Endothelial cell of umbilical vein (primary cell): ENCODE results near the gene MYCBP2. TPM values are rescaled to one million over a fixed set of nuclear protein-coding genes. Genes with fewer than 3 reads are reported as not detected.

Source experiments
- BruUV-seq: library from RNA; stranded (reverse); fragments of 400-500 nt; replicated peaks from 2 replicates; lab custom pipeline; 2021; lab: Mats Ljungman, UMichigan
- CTCF ChIA-PET: fragments of 300-600, 350-600 bp; sonication (Branson Sonifier 250); formaldehyde crosslinking; loops from one replicate; lab custom pipeline; 2021; ENCODE audit warnings: antibody characterized with exemption, inconsistent platforms; lab: Charles Lee
- POLR2A ChIA-PET: fragments of 300-600, 350-600 bp; sonication (Branson Sonifier 250); formaldehyde crosslinking; loops from one replicate; lab custom pipeline; 2021; ENCODE audit warnings: antibody characterized with exemption, inconsistent platforms; lab: Charles Lee
- DNase-seq: peaks from one replicate; pipeline ENCODE4 v3.0.0-alpha.2; 2011; ENCODE audit warnings: low read depth, low spot score
- FAIRE-seq: peaks from 2 replicates; lab custom pipeline; 2011; peaks lifted over from hg19 to GRCh38; lab: Jason Lieb, UNC
- H2AFZ ChIP-seq: 2 replicates; pipeline ENCODE4 v1.6.0; 2012; ENCODE audit warnings: low read depth, low read length, control low read depth, inconsistent platforms
- H3K27ac ChIP-seq: 2 replicates; pipeline ENCODE4 v1.5.1; 2011; ENCODE audit warnings: low read depth, mild to moderate bottlenecking, control low read depth, low read length, moderate library complexity; ENCODE audit not compliant: insufficient read depth
- H3K27me3 ChIP-seq, 2 experiments: 2 replicates each; pipeline versions ENCODE4 v1.6.0 to v1.6.1; 2011; ENCODE audit warnings: low read length in 2 of 2, mixed read lengths in 1 of 2; ENCODE audit not compliant: control insufficient read depth in 2 of 2, insufficient read depth in 2 of 2
- H3K36me3 ChIP-seq, 2 experiments: 2 replicates in 1 of 2; 3 replicates in 1 of 2; pipeline ENCODE4 v1.5.1; 2011; ENCODE audit warnings: low read length in 2 of 2, mild to moderate bottlenecking in 1 of 2, moderate library complexity in 1 of 2; ENCODE audit not compliant: control insufficient read depth in 2 of 2, insufficient read depth in 2 of 2; ENCODE audit errors: extremely low read depth in 1 of 2
- H3K4me1 ChIP-seq: 3 replicates; pipeline ENCODE4 v1.5.1; 2011; ENCODE audit warnings: mild to moderate bottlenecking, low read length; ENCODE audit not compliant: control insufficient read depth, insufficient read depth; ENCODE audit errors: extremely low read depth
- H3K4me2 ChIP-seq: 2 replicates; pipeline ENCODE4 v1.6.1; 2011; ENCODE audit warnings: low read length, control low read depth, mixed read lengths; ENCODE audit not compliant: insufficient read depth
- H3K4me3 ChIP-seq, 3 experiments: fragments of 200-600 bp in 1 of 3; sonication (generic), shearing (Covaris generic) in 1 of 3; replicated peaks in 1 of 3; 2 replicates each; pipeline ENCODE4 v1.5.1; 2011 to 2016; ENCODE audit warnings: control low read depth in 3 of 3, low read length in 3 of 3, mild to moderate bottlenecking in 2 of 3, inconsistent platforms in 1 of 3, low read depth in 1 of 3, moderate library complexity in 1 of 3; ENCODE audit not compliant: insufficient read depth in 1 of 3
- H3K79me2 ChIP-seq: 2 replicates; pipeline ENCODE4 v1.6.0; 2012; ENCODE audit warnings: low read length, inconsistent platforms; ENCODE audit not compliant: control insufficient read depth, insufficient read depth
- H3K9ac ChIP-seq: replicated peaks from 2 replicates; pipeline ENCODE3; 2011; ENCODE audit warnings: low read length, control low read depth; ENCODE audit not compliant: insufficient read depth; ENCODE audit errors: extremely low read depth
- H3K9me1 ChIP-seq: replicated peaks from 3 replicates; pipeline ENCODE4 v1.6.0; 2011; ENCODE audit warnings: mild to moderate bottlenecking, low read length; ENCODE audit not compliant: control insufficient read depth, insufficient read depth; ENCODE audit errors: extremely low read depth
- H3K9me3 ChIP-seq: replicated peaks from 2 replicates; pipeline ENCODE4 v1.5.1; 2012; ENCODE audit warnings: low read length, inconsistent platforms; ENCODE audit not compliant: control insufficient read depth, insufficient read depth
- H4K20me1 ChIP-seq: replicated peaks from 2 replicates; pipeline ENCODE3; 2011; ENCODE audit warnings: mild to moderate bottlenecking, low read length; ENCODE audit not compliant: control insufficient read depth, insufficient read depth; ENCODE audit errors: extremely low read depth
- EZH2 ChIP-seq: IDR thresholded peaks from 2 replicates; pipeline ENCODE4 v1.6.1; 2012; ENCODE audit warnings: borderline replicate concordance, low read depth, mild to moderate bottlenecking, moderate library complexity, low read length, inconsistent platforms; ENCODE audit not compliant: severe bottlenecking
- FOS ChIP-seq: IDR thresholded peaks from 2 replicates; pipeline ENCODE4 v1.6.1; 2011; ENCODE audit warnings: mild to moderate bottlenecking, low read length, moderate library complexity, borderline replicate concordance; ENCODE audit not compliant: insufficient read depth
- GATA2 ChIP-seq: IDR thresholded peaks from 2 replicates; pipeline ENCODE4 v1.7.0; 2011; ENCODE audit warnings: low read depth, mild to moderate bottlenecking, moderate library complexity, mixed read lengths, low read length; ENCODE audit not compliant: insufficient read length, insufficient read depth
- JUN ChIP-seq: IDR thresholded peaks from 2 replicates; pipeline ENCODE4 v1.6.1; 2011; ENCODE audit warnings: borderline replicate concordance, low read depth; ENCODE audit not compliant: insufficient read length, insufficient read depth
- MYC ChIP-seq: IDR thresholded peaks from one replicate; pipeline ENCODE4 v1.6.1; 2011; ENCODE audit warnings: mild to moderate bottlenecking, low read depth, low read length
- POLR2A ChIP-seq: IDR thresholded peaks from 2 replicates; pipeline ENCODE4 v1.6.1; 2012; ENCODE audit warnings: low read depth, mild to moderate bottlenecking, control low read depth, low read length
- POLR2AphosphoS5 ChIP-seq: IDR thresholded peaks from 2 replicates; pipeline ENCODE4 v1.6.1; 2012; ENCODE audit warnings: low read depth, mild to moderate bottlenecking, control low read depth, low read length, moderate library complexity; ENCODE audit not compliant: insufficient read depth
- dilution Hi-C: fragments of 300-500 bp; cut with MboI; formaldehyde crosslinking; loops from one replicate; pipeline ENCODE4 v1.15.0; 2019; ENCODE audit warnings: low sequenced_read_pairs; ENCODE audit not compliant: extremely low pct_ligation_motif_present
- intact Hi-C: fragments of 100-400 bp; cut with micrococcal nuclease; formaldehyde crosslinking; loops from one replicate; pipeline ENCODE4 v1.10.0; 2022
- polyA plus RNA-seq, 4 experiments: library from polyadenylated mRNA; depleted of rRNA in 3 of 4; stranded (reverse) in 3 of 4; unstranded in 1 of 4; fragments of >200 nt; gene quantifications; 2 replicates each; pipeline versions ENCODE4 v1.2.1 to v1.2.3, GENCODE V29; 2011 to 2012; ENCODE audit warnings: missing spikeins in 1 of 4
- total RNA-seq: library from RNA; stranded (reverse); gene quantifications from 2 replicates; pipeline ENCODE4 v1.2.3, GENCODE V29; 2021
- TF ChIP-seq, protein P1 (sequence below): IDR thresholded peaks from 2 replicates; pipeline ENCODE4 v1.6.1; 2011; ENCODE audit not compliant: insufficient read depth, insufficient read length
- TF ChIP-seq, protein P2 (sequence below), 2 donors: IDR thresholded peaks; 1 replicate in 1 of 2; 2 replicates in 1 of 2; pipeline ENCODE4 v1.5.1; 2011; ENCODE audit warnings: low read length in 2 of 2, mild to moderate bottlenecking in 2 of 2, moderate library complexity in 2 of 2, control low read depth in 1 of 2, inconsistent platforms in 1 of 2, low read depth in 1 of 2; ENCODE audit not compliant: insufficient read depth in 1 of 2; ENCODE audit errors: extremely low read depth in 1 of 2

MYCBP2 gene
- total and polyA plus RNA-seq, 2 donors (not counting 3 experiments of a cell fraction or from before 2014, with no cell fraction given) = 30.5 to 89.8 TPM

DNA sequence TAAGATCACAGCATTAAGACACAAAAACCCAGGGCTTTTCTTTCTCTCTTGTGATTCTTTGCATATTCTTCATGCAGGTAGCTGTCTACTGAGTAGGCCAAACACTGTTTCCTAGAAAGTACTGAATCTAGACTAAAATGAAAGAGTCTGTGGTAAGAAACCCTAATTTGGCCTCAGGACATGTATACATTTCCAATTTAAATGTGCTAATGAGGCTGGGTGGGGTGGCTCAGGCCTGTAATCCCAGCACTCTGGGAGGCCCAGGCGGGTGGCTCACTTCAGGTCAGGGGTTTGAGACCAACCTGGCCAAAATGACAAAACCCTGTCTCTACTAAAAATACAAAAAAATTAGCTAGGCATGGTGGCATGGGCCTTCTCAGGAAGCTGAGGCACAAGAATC lies 57.8 kb downstream of the MYCBP2 start:
- no peaks in the 10 kb centered on the region for H4K20me1 ChIP-seq
- CTCF ChIA-PET = interaction anchor here (0.8 to 1.1 kb wide), 2 partner anchors 8 to 10 kb away, joined by 3 read pairs; no protein-coding TSS in a partner anchor
- no TSS peak for BruUV-seq
- no peaks in the 10 kb centered on the region for H3K27me3 ChIP-seq
- TF ChIP-seq GATA2 = no peak
- TF ChIP-seq MYC = no peak
- no peak for TF ChIP-seq JUN
- TF ChIP-seq, protein P1, sequence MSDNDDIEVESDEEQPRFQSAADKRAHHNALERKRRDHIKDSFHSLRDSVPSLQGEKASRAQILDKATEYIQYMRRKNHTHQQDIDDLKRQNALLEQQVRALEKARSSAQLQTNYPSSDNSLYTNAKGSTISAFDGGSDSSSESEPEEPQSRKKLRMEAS = no peak
- no peak for TF ChIP-seq POLR2AphosphoS5
- TF ChIP-seq, protein P2, sequence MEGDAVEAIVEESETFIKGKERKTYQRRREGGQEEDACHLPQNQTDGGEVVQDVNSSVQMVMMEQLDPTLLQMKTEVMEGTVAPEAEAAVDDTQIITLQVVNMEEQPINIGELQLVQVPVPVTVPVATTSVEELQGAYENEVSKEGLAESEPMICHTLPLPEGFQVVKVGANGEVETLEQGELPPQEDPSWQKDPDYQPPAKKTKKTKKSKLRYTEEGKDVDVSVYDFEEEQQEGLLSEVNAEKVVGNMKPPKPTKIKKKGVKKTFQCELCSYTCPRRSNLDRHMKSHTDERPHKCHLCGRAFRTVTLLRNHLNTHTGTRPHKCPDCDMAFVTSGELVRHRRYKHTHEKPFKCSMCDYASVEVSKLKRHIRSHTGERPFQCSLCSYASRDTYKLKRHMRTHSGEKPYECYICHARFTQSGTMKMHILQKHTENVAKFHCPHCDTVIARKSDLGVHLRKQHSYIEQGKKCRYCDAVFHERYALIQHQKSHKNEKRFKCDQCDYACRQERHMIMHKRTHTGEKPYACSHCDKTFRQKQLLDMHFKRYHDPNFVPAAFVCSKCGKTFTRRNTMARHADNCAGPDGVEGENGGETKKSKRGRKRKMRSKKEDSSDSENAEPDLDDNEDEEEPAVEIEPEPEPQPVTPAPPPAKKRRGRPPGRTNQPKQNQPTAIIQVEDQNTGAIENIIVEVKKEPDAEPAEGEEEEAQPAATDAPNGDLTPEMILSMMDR (IDR thresholded peaks at IDR 0.05; ENCODE audit: extremely low read depth in 1 of 2, insufficient read depth in 1 of 2, low read depth in 1 of 2, low read length in 2 of 2) = no peak
- no peak for TF ChIP-seq POLR2A
- no peak for TF ChIP-seq FOS
- TF ChIP-seq EZH2 = no peak
- no peaks in the 10 kb centered on the region for H3K4me1 ChIP-seq
- H3K36me3 ChIP-seq = peaks cover 6% of the 10 kb centered on the region in 2 experiments
- H3K9ac ChIP-seq = no peak overlapping the region
- no peaks in the 10 kb centered on the region for H3K9me3 ChIP-seq
- no peak for DNase-seq
- intact Hi-C loops = no loop called here
- no peak overlapping the region for H3K4me2 ChIP-seq
- H3K27ac ChIP-seq = no peak overlapping the region
- FAIRE-seq = no peak
- POLR2A ChIA-PET = no interaction called here
- H2AFZ ChIP-seq = no peak overlapping the region
- dilution Hi-C loops = no loop called here
- no peaks in the 10 kb centered on the region for H3K9me1 ChIP-seq
- no peak overlapping the region for H3K4me3 ChIP-seq
- no peaks in the 10 kb centered on the region for H3K79me2 ChIP-seq
